CD8-positive, alpha-beta memory T cell (primary cell): ENCODE measurements around the gene CRTC3. TPM values are rescaled to one million over a fixed set of nuclear protein-coding genes. Genes with fewer than 3 reads are reported as not detected.

Source experiments
- CTCF ChIA-PET: fragments of 350-600 bp; sonication (Branson Sonifier 250); formaldehyde crosslinking; loops from one replicate; lab custom pipeline; 2021; ENCODE audit warnings: antibody characterized with exemption; lab: Charles Lee
- POLR2A ChIA-PET: fragments of 350-600 bp; sonication (Branson Sonifier 250); formaldehyde crosslinking; loops from one replicate; lab custom pipeline; 2021; ENCODE audit warnings: antibody characterized with exemption; lab: Charles Lee
- DNase-seq, 5 donors: peaks; one replicate each; pipeline versions ENCODE4 v3.0.0 to v3.0.0-alpha.2; 2020 to 2022; ENCODE audit warnings: mixed read lengths in 1 of 5
- H3K27ac ChIP-seq: one replicate; pipeline ENCODE4 v1.7.0; 2013; ENCODE audit warnings: low read depth, mild to moderate bottlenecking, low read length, moderate library complexity
- H3K27me3 ChIP-seq: 2 replicates; pipeline ENCODE4 v1.7.0; 2013; ENCODE audit warnings: low read length, mild to moderate bottlenecking; ENCODE audit not compliant: insufficient read depth, poor library complexity, severe bottlenecking
- H3K36me3 ChIP-seq: 2 replicates; pipeline ENCODE4 v1.7.0; 2013; ENCODE audit warnings: mild to moderate bottlenecking, low read length, moderate library complexity; ENCODE audit not compliant: insufficient read depth
- H3K4me1 ChIP-seq: 2 replicates; pipeline ENCODE4 v1.7.0; 2013; ENCODE audit warnings: mild to moderate bottlenecking, low read length, moderate library complexity; ENCODE audit not compliant: insufficient read depth
- H3K4me3 ChIP-seq: 2 replicates; pipeline ENCODE4 v1.7.0; 2013; ENCODE audit warnings: mild to moderate bottlenecking, low read length
- H3K9me3 ChIP-seq: 2 replicates; pipeline ENCODE4 v1.7.0; 2013; ENCODE audit warnings: mild to moderate bottlenecking, low read length
- H3K27ac Mint-ChIP-seq, 8 donors: one replicate each; pipeline ENCODE4 v1.8.0; 2020 to 2021; ENCODE audit warnings: mixed read lengths in 8 of 8, mild to moderate bottlenecking in 6 of 8, inconsistent platforms in 3 of 8, moderate library complexity in 3 of 8
- H3K27me3 Mint-ChIP-seq, 2 donors: one replicate each; pipeline ENCODE4 v1.8.0; 2020 to 2021; ENCODE audit warnings: mixed read lengths in 2 of 2, mild to moderate bottlenecking in 1 of 2, moderate library complexity in 1 of 2
- H3K36me3 Mint-ChIP-seq, 3 donors: one replicate each; pipeline ENCODE4 v1.8.0; 2020 to 2021; ENCODE audit warnings: mixed read lengths in 3 of 3, inconsistent platforms in 1 of 3, mild to moderate bottlenecking in 1 of 3
- H3K4me1 Mint-ChIP-seq, 3 donors: one replicate each; pipeline ENCODE4 v1.8.0; 2020 to 2021; ENCODE audit warnings: mixed read lengths in 3 of 3, inconsistent platforms in 1 of 3, mild to moderate bottlenecking in 1 of 3
- H3K4me3 Mint-ChIP-seq, 7 donors: one replicate each; pipeline ENCODE4 v1.8.0; 2020 to 2021; ENCODE audit warnings: mixed read lengths in 7 of 7, mild to moderate bottlenecking in 6 of 7, moderate library complexity in 4 of 7, inconsistent platforms in 2 of 7
- H3K9me3 Mint-ChIP-seq, 5 donors: one replicate each; pipeline ENCODE4 v1.8.0; 2020 to 2022; ENCODE audit warnings: mixed read lengths in 5 of 5, mild to moderate bottlenecking in 3 of 5, moderate library complexity in 2 of 5, inconsistent platforms in 1 of 5
- polyA plus RNA-seq: library from polyadenylated mRNA; unstranded; fragments of 300-500 nt; fragmentation: Illumina TruSeq; gene quantifications from one replicate; pipeline ENCODE4 v1.2.3, GENCODE V29; 2021
- total RNA-seq, 2 experiments: library from RNA; stranded (reverse); gene quantifications; one replicate each; pipeline ENCODE4 v1.2.3, GENCODE V29; 2021

Gene CRTC3, protein sequence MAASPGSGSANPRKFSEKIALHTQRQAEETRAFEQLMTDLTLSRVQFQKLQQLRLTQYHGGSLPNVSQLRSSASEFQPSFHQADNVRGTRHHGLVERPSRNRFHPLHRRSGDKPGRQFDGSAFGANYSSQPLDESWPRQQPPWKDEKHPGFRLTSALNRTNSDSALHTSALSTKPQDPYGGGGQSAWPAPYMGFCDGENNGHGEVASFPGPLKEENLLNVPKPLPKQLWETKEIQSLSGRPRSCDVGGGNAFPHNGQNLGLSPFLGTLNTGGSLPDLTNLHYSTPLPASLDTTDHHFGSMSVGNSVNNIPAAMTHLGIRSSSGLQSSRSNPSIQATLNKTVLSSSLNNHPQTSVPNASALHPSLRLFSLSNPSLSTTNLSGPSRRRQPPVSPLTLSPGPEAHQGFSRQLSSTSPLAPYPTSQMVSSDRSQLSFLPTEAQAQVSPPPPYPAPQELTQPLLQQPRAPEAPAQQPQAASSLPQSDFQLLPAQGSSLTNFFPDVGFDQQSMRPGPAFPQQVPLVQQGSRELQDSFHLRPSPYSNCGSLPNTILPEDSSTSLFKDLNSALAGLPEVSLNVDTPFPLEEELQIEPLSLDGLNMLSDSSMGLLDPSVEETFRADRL
- 10 to 100 TPM; 25.5 to 26.7 TPM for total RNA-seq
- 34.2 TPM for polyA plus RNA-seq

DNA sequence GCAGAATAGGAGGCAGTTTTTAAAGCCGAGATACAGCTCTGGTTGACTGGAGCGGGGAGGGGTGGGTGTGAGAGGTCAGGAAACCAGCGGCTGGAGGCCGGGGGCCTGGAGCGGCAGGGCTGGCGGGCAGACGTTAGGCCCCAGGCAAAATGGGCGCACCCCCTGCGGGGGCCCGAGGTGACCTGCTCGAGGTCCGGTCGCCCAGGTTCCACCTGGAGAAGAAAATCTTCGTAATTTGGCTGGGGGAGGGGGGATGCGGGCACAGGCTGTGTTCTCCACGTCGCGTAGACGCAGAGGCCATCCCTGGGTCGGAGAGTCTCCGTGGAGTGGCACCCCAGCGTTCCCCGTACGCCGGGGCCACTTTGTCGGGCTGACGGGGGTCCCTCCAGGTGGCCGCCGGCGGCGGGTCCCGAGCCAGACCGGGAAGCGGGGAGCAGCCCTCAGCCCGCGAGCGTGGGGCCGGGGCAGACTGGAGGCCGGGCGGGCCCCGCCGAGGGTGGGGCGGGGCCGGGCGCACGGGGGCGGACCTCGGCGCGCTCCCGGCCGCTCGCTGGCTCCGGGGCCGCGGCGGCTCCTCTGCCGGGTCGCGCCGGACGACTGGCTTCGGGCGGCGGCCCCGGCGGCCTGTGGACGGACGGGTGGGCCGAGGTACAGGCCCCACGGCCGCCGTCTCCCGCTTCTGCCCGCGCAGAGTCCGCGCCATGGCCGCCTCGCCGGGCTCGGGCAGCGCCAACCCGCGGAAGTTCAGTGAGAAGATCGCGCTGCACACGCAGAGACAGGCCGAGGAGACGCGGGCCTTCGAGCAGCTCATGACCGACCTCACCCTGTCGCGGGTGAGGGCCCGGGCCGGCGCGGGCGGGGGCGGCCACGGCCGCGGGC, at the start of gene CRTC3:
TSS of gene CRTC3 (plus strand) at position 553 of the 879 bp plus-strand sequence. CDS start at position 702, 149 bp downstream.
- Mint-ChIP-seq H3K27ac (peak within 1 kb of the TSS; percentile 62 to 97 (median 87)), H3K27me3 (no peaks in the 10 kb centered on the region), H3K36me3 (peaks cover 0 to 8% (median 0%) of the 10 kb centered on the region in 3 donors), H3K9me3 (no peaks in the 10 kb centered on the region), H3K4me1 (peaks cover 36 to 49% (median 44%) of the 10 kb centered on the region in 3 donors), H3K4me3 (peak within 1 kb of the TSS; percentile 86 to 97 (median 92))
- DNase-seq: peak; percentile 38 to 67 (median 52)
- Histone ChIP-seq H3K4me1 (peaks cover 35% of the 10 kb centered on the region), H3K4me3 (peak within 1 kb of the TSS; percentile 80), H3K27me3 (no peaks in the 10 kb centered on the region), H3K27ac (peak within 1 kb of the TSS; percentile 61), H3K9me3 (no peaks in the 10 kb centered on the region), H3K36me3 (no peaks in the 10 kb centered on the region)
- POLR2A ChIA-PET: interaction anchor here (0.6 to 2.5 kb wide), 5 partner anchors 10 to 163 kb away, joined by 3 to 15 read pairs (median 5); partner anchors contain the start of gene IQGAP1
- CTCF ChIA-PET: interaction anchor here (0.6 to 2.1 kb wide), 3 partner anchors 26 to 74 kb away, joined by 3 to 7 read pairs (median 7); no protein-coding TSS in a partner anchor

DNA sequence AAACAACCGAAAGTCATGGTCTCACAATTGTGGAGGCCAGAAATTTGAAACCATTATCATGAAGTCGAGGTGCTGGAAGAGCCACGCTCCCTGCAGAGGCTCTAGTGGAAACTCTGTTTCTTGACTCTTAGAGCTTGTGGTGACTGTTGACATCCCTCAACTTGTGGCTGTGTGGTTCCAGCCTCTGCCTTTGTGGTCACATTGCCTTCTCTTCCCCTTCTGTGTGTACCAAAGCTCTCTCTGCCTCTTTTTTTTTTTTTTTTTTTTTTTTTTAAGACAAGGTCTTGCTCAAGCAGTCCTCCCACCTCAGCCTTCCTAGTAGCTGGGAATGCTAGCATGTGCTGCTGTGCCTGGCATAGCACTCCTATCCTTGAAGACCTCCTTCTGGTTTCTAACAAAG, 48.7 kb upstream of the CRTC3 start:
- Mint-ChIP-seq H3K27ac (peak overlapping the region; percentile 22 to 83 (median 69)), H3K9me3 (no peaks in the 10 kb centered on the region), H3K27me3 (peaks cover 0 to 2% of the 10 kb centered on the region in 2 donors), H3K4me3 (peak overlapping the region in 2 of 7 donors; percentile 36 to 41), H3K4me1 (peaks cover 36 to 53% (median 49%) of the 10 kb centered on the region in 3 donors), H3K36me3 (peaks cover 10 to 82% (median 38%) of the 10 kb centered on the region in 3 donors)
- no peak overlapping the region for H3K27ac ChIP-seq
- H3K36me3 ChIP-seq: peaks cover 60% of the 10 kb centered on the region
- POLR2A ChIA-PET: interaction anchor here (0.5 to 0.6 kb wide), 3 partner anchors 123 to 1262 kb away, joined by 3 to 13 read pairs (median 3); no protein-coding TSS in a partner anchor
- no peaks in the 10 kb centered on the region for H3K27me3 ChIP-seq
- peaks cover 14% of the 10 kb centered on the region for H3K4me1 ChIP-seq
- DNase-seq: peak in 1 of 5 donors; percentile 51
- no peaks in the 10 kb centered on the region for H3K9me3 ChIP-seq
- H3K4me3 ChIP-seq: no peak overlapping the region
- CTCF ChIA-PET: interaction anchor here (1.4 to 6.0 kb wide), 8 partner anchors 29 to 188 kb away, joined by 4 to 87 read pairs (median 6); no protein-coding TSS in a partner anchor

DNA sequence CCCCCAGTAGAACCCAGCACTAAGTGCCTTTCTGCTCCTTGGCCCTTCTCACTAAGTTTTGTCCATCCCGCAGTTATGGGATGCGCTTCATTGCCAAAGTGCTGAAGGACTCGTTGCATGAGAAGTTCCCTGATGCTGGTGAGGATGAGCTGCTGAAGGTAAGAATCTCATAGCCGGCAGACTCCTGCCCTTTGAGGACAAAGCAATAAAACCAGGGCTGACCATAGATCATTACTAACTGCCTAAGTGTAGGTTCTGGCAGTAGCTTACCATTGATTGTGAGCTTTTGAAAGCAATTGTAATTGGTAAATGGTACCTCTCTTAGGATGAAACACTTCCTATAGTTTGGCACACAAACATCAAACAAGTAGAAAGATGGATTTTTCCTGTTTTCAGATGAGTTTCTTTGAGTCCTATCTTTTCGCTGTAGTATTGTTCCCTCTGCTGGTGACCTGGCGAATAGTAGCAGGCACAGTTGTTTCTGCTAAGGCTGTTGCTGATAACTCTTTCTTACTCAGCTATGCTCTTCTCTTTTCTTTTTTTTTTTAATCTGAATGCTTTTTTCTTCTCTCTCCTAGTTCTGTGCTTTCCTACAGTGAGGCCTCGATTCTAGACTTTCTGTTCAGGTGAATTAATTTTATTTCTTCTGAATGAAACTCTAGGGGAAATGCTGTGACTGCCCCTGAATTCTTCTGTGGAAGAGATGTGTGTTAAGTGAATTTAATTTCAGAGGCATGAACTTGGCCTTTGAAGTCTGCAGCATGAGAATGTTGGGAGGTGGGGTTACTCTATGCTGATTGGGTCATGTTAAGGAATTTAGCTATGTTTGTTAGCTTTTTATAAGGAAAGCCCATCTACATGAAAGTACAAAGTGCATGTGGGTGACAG, 47.4 kb upstream of the CRTC3 start:
- Histone ChIP-seq H3K36me3 (peaks cover 64% of the 10 kb centered on the region), H3K4me1 (peaks cover 14% of the 10 kb centered on the region), H3K9me3 (no peaks in the 10 kb centered on the region), H3K27me3 (no peaks in the 10 kb centered on the region), H3K4me3 (no peak overlapping the region), H3K27ac (no peak overlapping the region)
- ChIA-PET CTCF (interaction anchor here (0.6 to 6.0 kb wide), 22 partner anchors 16 to 189 kb away, joined by 3 to 87 read pairs (median 4); no protein-coding TSS in a partner anchor), POLR2A (interaction anchor here (0.6 to 1.0 kb wide), 2 partner anchors 120 to 508 kb away, joined by 4 to 5 read pairs; no protein-coding TSS in a partner anchor)
- Mint-ChIP-seq H3K4me1 (peaks cover 31 to 44% (median 40%) of the 10 kb centered on the region in 3 donors), H3K9me3 (no peaks in the 10 kb centered on the region), H3K27me3 (peaks cover 0 to 2% of the 10 kb centered on the region in 2 donors), H3K36me3 (peaks cover 17 to 83% (median 37%) of the 10 kb centered on the region in 3 donors), H3K27ac (peak overlapping the region in 4 of 8 donors; percentile 6 to 60 (median 44)), H3K4me3 (no peak overlapping the region)
- DNase-seq: peak; percentile 6 to 51 (median 18)

DNA sequence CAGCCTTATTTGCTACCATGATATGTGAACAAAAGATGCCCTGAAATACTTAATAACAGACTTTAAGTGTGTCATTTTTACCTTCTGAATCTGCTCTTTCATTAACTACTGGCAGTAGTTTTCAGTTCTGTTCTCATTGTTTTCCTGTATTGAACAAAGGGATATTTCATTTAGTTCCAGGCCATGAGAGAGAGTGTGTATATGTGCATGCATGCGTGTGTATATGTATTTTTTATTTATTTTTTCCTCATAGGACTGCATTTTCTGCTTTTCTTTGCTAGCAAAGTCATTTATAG, 46.8 kb upstream of the CRTC3 start:
- Mint-ChIP-seq H3K27me3 (peaks cover 0 to 2% of the 10 kb centered on the region in 2 donors), H3K4me1 (peaks cover 29 to 40% (median 34%) of the 10 kb centered on the region in 3 donors), H3K4me3 (no peak overlapping the region), H3K9me3 (no peaks in the 10 kb centered on the region), H3K36me3 (peaks cover 20 to 82% (median 34%) of the 10 kb centered on the region in 3 donors), H3K27ac (peak overlapping the region in 1 of 8 donors; percentile 52)
- no peak overlapping the region for H3K27ac ChIP-seq
- H3K36me3 ChIP-seq: peaks cover 66% of the 10 kb centered on the region
- peaks cover 14% of the 10 kb centered on the region for H3K4me1 ChIP-seq
- CTCF ChIA-PET: interaction anchor here (0.6 to 6.0 kb wide), 17 partner anchors 16 to 189 kb away, joined by 3 to 87 read pairs (median 4); no protein-coding TSS in a partner anchor
- H3K9me3 ChIP-seq: no peaks in the 10 kb centered on the region
- no peaks in the 10 kb centered on the region for H3K27me3 ChIP-seq
- POLR2A ChIA-PET: interaction anchor here (0.6 to 1.0 kb wide), 2 partner anchors 121 to 507 kb away, joined by 4 to 5 read pairs; no protein-coding TSS in a partner anchor
- H3K4me3 ChIP-seq: no peak overlapping the region
- DNase-seq: no peak

DNA sequence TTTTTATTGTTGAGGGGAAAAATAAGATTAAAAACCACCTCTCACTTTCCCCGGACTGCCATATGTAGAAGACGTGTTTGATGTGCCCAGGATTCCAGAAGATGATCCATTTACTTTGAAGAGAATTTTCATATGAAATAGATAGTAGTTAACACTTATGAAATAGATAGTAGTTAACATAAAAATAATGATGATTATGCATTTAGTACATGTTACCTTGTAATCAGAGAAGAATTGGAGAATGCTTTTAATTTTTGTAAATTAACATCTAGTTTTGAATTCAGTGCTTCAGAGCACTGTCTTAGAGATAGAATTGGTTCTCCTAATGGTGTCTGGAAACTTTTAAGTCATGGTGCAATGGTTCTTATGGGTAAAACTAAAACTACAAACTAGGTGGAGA, 46.1 kb upstream of the CRTC3 start:
- Histone ChIP-seq H3K36me3 (peaks cover 60% of the 10 kb centered on the region), H3K27me3 (no peaks in the 10 kb centered on the region), H3K4me3 (no peak overlapping the region), H3K9me3 (no peaks in the 10 kb centered on the region), H3K4me1 (peaks cover 14% of the 10 kb centered on the region), H3K27ac (no peak overlapping the region)
- Mint-ChIP-seq H3K27me3 (peaks cover 0 to 2% of the 10 kb centered on the region in 2 donors), H3K4me1 (peaks cover 25 to 38% (median 27%) of the 10 kb centered on the region in 3 donors), H3K9me3 (no peaks in the 10 kb centered on the region), H3K4me3 (no peak overlapping the region), H3K27ac (no peak overlapping the region), H3K36me3 (peaks cover 15 to 79% (median 35%) of the 10 kb centered on the region in 3 donors)
- DNase-seq: no peak
- ChIA-PET POLR2A (no interaction called here), CTCF (interaction anchor here (1.7 to 6.0 kb wide), 3 partner anchors 122 to 163 kb away, joined by 8 to 87 read pairs (median 53); no protein-coding TSS in a partner anchor)

DNA sequence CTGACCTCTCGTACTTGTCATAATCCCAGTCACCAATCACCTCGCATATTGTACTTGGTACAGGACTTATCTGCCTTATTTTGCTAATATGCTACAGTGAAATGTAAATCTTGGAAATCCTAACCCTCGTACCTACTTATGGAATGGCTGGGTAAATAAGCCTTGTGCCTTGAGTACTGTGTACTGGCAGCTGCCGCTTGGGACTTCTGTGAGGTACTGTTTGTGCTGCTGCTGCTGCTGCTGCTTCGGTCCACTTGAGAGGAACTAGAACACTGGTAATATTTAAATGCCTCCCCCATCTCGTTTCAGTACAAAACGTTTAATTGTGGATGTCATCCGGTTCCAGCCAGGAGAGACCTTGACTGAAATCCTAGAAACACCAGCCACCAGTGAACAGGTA, 42.5 kb upstream of the CRTC3 start:
- Mint-ChIP-seq H3K27me3 (peaks cover 0 to 2% of the 10 kb centered on the region in 2 donors), H3K36me3 (peaks cover 18 to 87% (median 39%) of the 10 kb centered on the region in 3 donors), H3K4me3 (no peak overlapping the region), H3K27ac (peak overlapping the region in 1 of 8 donors; percentile 46), H3K9me3 (no peaks in the 10 kb centered on the region), H3K4me1 (peaks cover 0 to 5% (median 2%) of the 10 kb centered on the region in 3 donors)
- H3K36me3 ChIP-seq: peaks cover 73% of the 10 kb centered on the region
- no peak overlapping the region for H3K27ac ChIP-seq
- ChIA-PET POLR2A (no interaction called here), CTCF (no interaction called here)
- H3K27me3 ChIP-seq: no peaks in the 10 kb centered on the region
- DNase-seq: no peak
- H3K9me3 ChIP-seq: no peaks in the 10 kb centered on the region
- no peaks in the 10 kb centered on the region for H3K4me1 ChIP-seq
- H3K4me3 ChIP-seq: no peak overlapping the region
